CD14-positive monocyte (primary cell): ENCODE results near the gene LIAS. TPM values are rescaled to one million over a fixed set of nuclear protein-coding genes. Genes with fewer than 3 reads are reported as not detected.
A peak's percentile ranks its signal among the peaks of the same experiment; 100 is the strongest.

Source experiments
- DNase-seq, 3 donors: peaks; one replicate each; pipeline ENCODE4 v3.0.0-alpha.2; 2011 to 2022
- H2AFZ ChIP-seq: 2 replicates; pipeline ENCODE4 v1.6.0; 2012; ENCODE audit warnings: mild to moderate bottlenecking, low read depth, low read length, inconsistent platforms; ENCODE audit not compliant: insufficient read depth, poor library complexity, severe bottlenecking
- H3K27ac ChIP-seq, 2 donors: 1 replicate in 1 of 2; 2 replicates in 1 of 2; pipeline ENCODE4 v1.5.1; 2012 to 2013; ENCODE audit warnings: low read length in 2 of 2, control low read depth in 1 of 2, inconsistent platforms in 1 of 2, low read depth in 1 of 2, mild to moderate bottlenecking in 1 of 2
- H3K27me3 ChIP-seq, 2 donors: one replicate each; pipeline versions ENCODE4 v1.6.0 to v1.6.1; 2011 to 2013; ENCODE audit warnings: low read length in 2 of 2; ENCODE audit not compliant: control insufficient read depth in 2 of 2, insufficient read depth in 2 of 2
- H3K36me3 ChIP-seq, 2 donors: replicated peaks in 1 of 2; 1 replicate in 1 of 2; 2 replicates in 1 of 2; pipeline versions ENCODE4 v1.5.1 to v1.6.1; 2012 to 2013; ENCODE audit warnings: low read length in 2 of 2, control low read depth in 1 of 2, inconsistent platforms in 1 of 2, mild to moderate bottlenecking in 1 of 2; ENCODE audit not compliant: insufficient read depth in 2 of 2, control insufficient read depth in 1 of 2
- H3K4me1 ChIP-seq, 2 donors: 1 replicate in 1 of 2; 2 replicates in 1 of 2; pipeline versions ENCODE4 v1.5.1 to v1.6.1; 2012 to 2013; ENCODE audit warnings: low read length in 2 of 2, control low read depth in 1 of 2, inconsistent platforms in 1 of 2, mild to moderate bottlenecking in 1 of 2, moderate library complexity in 1 of 2; ENCODE audit not compliant: insufficient read depth in 2 of 2, control insufficient read depth in 1 of 2
- H3K4me2 ChIP-seq: replicated peaks from 2 replicates; pipeline ENCODE3; 2012; ENCODE audit warnings: low read length, moderate library complexity, mild to moderate bottlenecking; ENCODE audit not compliant: poor library complexity, severe bottlenecking; ENCODE audit errors: extremely low read depth
- H3K4me3 ChIP-seq, 3 experiments: fragments of 200-600 bp in 1 of 3; sonication (generic) in 1 of 3; replicated peaks in 1 of 3; 1 replicate in 2 of 3; 2 replicates in 1 of 3; pipeline ENCODE4 v1.5.1; 2011 to 2013; ENCODE audit warnings: low read length in 3 of 3, mild to moderate bottlenecking in 3 of 3, control low read depth in 2 of 3, low read depth in 2 of 3, inconsistent platforms in 1 of 3, moderate library complexity in 1 of 3
- H3K79me2 ChIP-seq: 2 replicates; pipeline ENCODE4 v1.6.0; 2012; ENCODE audit warnings: mild to moderate bottlenecking, control low read depth, inconsistent platforms, low read length, moderate library complexity; ENCODE audit not compliant: insufficient read depth
- H3K9ac ChIP-seq: 2 replicates; pipeline ENCODE4 v1.6.0; 2017; ENCODE audit warnings: low read length, mild to moderate bottlenecking; ENCODE audit not compliant: insufficient read depth, poor library complexity, severe bottlenecking
- H3K9me3 ChIP-seq, 2 donors: replicated peaks in 1 of 2; 1 replicate in 1 of 2; 2 replicates in 1 of 2; pipeline versions ENCODE4 v1.5.1 to v1.6.1; 2012 to 2013; ENCODE audit warnings: low read length in 2 of 2, control low read depth in 1 of 2; ENCODE audit not compliant: control insufficient read depth in 1 of 2, insufficient read depth in 1 of 2
- H4K20me1 ChIP-seq: 2 replicates; pipeline ENCODE4 v1.6.0; 2012; ENCODE audit warnings: mild to moderate bottlenecking, low read length, control low read depth, moderate library complexity; ENCODE audit not compliant: insufficient read depth
- H3K27ac Mint-ChIP-seq, 7 donors: one replicate each; pipeline ENCODE4 v1.8.0; 2020; ENCODE audit warnings: mild to moderate bottlenecking in 7 of 7, mixed read lengths in 7 of 7, moderate library complexity in 6 of 7, inconsistent platforms in 2 of 7
- H3K27me3 Mint-ChIP-seq, 3 donors: one replicate each; pipeline ENCODE4 v1.8.0; 2021 to 2022; ENCODE audit warnings: low read depth in 3 of 3, mild to moderate bottlenecking in 3 of 3, mixed read lengths in 3 of 3, moderate library complexity in 3 of 3, inconsistent platforms in 1 of 3
- H3K36me3 Mint-ChIP-seq, 2 donors: one replicate each; pipeline ENCODE4 v1.8.0; 2020; ENCODE audit warnings: mixed read lengths in 2 of 2, inconsistent platforms in 1 of 2, mild to moderate bottlenecking in 1 of 2
- H3K4me1 Mint-ChIP-seq: one replicate; pipeline ENCODE4 v1.8.0; 2020; ENCODE audit warnings: mild to moderate bottlenecking, mixed read lengths
- H3K4me3 Mint-ChIP-seq, 2 donors: one replicate each; pipeline ENCODE4 v1.8.0; 2020; ENCODE audit warnings: mild to moderate bottlenecking in 2 of 2, mixed read lengths in 2 of 2, moderate library complexity in 1 of 2
- H3K9me3 Mint-ChIP-seq, 7 donors: one replicate each; pipeline ENCODE4 v1.8.0; 2020 to 2022; ENCODE audit warnings: mixed read lengths in 7 of 7, mild to moderate bottlenecking in 6 of 7, moderate library complexity in 6 of 7, inconsistent platforms in 2 of 7
- WGBS: methylation state at CpG from one replicate; pipeline ENCODE4 v1.1.5; 2013; ENCODE audit warnings: missing lambda C conversion rate; ENCODE audit not compliant: insufficient coverage; 5-methylcytosine and 5-hydroxymethylcytosine counted together
- intact Hi-C, 2 donors: fragments of 100-400 bp; cut with micrococcal nuclease; formaldehyde crosslinking; loops; one replicate each; pipeline versions ENCODE4 v1.15.0 to v1.15.1; 2023
- polyA plus RNA-seq, 3 donors: library from polyadenylated mRNA; depleted of rRNA in 1 of 3; unstranded in 2 of 3; stranded (reverse) in 1 of 3; fragments of 300-500 nt in 2 of 3; fragments of >200 nt in 1 of 3; fragmentation: Illumina TruSeq in 2 of 3; gene quantifications; 1 replicate in 2 of 3; 2 replicates in 1 of 3; pipeline ENCODE4 v1.2.3, GENCODE V29; 2012 to 2021
- TF ChIP-seq, protein P1 (sequence below): fragments of 200-600 bp; IDR thresholded peaks from one replicate; pipeline ENCODE4 v1.8.0; 2022; ENCODE audit warnings: antibody characterized with exemption, mild to moderate bottlenecking

Gene LIAS
- polyA plus RNA-seq, 3 donors: 7.2 to 8.9 (median 7.8) TPM

DNA sequence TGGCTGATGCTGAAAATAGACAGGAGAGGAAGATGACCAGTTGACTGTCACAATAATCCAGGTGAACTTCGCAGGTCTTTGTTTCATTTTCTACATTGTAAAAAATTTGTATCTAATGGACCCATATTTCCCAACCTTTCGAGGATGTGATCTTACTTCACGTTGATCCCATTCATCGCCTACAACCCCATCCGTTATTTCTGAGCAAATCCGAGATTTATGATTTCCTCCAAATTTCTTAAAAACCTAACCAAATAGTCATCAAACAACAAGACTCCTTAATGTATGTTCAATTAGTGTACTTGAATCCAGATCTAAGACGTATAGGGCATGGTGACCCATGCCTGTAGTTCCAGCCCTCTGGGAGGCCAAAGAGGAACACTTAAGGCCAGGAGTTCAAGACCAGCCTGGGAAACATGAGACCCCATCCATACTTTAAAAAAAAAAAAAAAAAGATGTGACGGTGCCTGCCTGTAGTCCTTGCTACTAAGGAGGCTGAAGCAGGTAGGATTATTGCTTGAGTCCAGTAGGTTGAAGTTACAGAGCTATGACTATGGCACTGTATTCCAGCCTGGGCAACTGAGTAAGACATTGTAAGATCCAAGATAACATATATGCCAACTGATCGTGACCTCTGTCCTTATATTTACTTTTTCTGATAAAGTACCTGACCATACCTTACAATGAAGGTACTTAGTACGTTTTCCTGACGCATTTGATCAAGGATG, 5.8 kb upstream of the LIAS start:
- Histone ChIP-seq H4K20me1 (peaks cover 61% of the 10 kb centered on the region), H2AFZ (no peak overlapping the region), H3K27ac (no peak overlapping the region), H3K4me1 (peaks cover 10 to 14% of the 10 kb centered on the region in 2 donors), H3K4me3 (no peak overlapping the region), H3K27me3 (no peaks in the 10 kb centered on the region), H3K36me3 (peaks cover 69 to 88% of the 10 kb centered on the region in 2 donors), H3K4me2 (no peak overlapping the region), H3K9me3 (no peaks in the 10 kb centered on the region), H3K9ac (no peak overlapping the region), H3K79me2 (peaks cover 29% of the 10 kb centered on the region)
- Mint-ChIP-seq H3K36me3 (peaks cover 69 to 91% of the 10 kb centered on the region in 2 donors), H3K9me3 (peaks cover 0 to 1% (median 0%) of the 10 kb centered on the region in 7 donors), H3K27ac (peak overlapping the region in 2 of 7 donors; percentile 1 to 36), H3K4me1 (peaks cover 18% of the 10 kb centered on the region), H3K27me3 (peaks cover 0 to 3% (median 0%) of the 10 kb centered on the region in 3 donors), H3K4me3 (no peak overlapping the region)
- intact Hi-C loops: loop anchor here (10.0 kb wide), 2 partner anchors 242 to 268 kb away; partner anchors contain the start of genes UBE2K (in 1 of the 2) and WDR19 (in 1 of the 2)
- 94% methylated on average over 4 of the region's 11 CpGs for WGBS
- DNase-seq: no peak
- TF ChIP-seq, protein P1, sequence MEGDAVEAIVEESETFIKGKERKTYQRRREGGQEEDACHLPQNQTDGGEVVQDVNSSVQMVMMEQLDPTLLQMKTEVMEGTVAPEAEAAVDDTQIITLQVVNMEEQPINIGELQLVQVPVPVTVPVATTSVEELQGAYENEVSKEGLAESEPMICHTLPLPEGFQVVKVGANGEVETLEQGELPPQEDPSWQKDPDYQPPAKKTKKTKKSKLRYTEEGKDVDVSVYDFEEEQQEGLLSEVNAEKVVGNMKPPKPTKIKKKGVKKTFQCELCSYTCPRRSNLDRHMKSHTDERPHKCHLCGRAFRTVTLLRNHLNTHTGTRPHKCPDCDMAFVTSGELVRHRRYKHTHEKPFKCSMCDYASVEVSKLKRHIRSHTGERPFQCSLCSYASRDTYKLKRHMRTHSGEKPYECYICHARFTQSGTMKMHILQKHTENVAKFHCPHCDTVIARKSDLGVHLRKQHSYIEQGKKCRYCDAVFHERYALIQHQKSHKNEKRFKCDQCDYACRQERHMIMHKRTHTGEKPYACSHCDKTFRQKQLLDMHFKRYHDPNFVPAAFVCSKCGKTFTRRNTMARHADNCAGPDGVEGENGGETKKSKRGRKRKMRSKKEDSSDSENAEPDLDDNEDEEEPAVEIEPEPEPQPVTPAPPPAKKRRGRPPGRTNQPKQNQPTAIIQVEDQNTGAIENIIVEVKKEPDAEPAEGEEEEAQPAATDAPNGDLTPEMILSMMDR: no peak

DNA sequence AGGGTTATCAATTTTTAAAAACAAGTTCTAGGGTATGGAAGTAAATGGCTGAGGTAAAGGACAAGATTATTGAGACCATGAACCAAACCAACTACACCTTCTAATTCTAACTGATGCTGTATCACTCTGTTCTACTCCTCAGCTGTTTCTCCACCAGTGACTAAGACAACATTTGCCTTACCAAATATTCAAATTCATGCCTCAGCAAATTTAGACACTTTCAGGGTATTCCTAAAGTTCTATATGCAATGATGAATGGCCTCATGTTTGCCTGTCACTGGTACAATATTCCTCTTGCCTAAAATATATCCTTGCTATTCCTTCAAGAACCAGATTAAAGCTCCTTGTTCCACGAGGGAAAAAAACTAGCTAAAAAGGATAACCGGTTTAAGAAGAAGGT, 5.1 kb upstream of the LIAS start:
- TF ChIP-seq, protein P1: no peak
- no peak overlapping the region for H3K4me3 Mint-ChIP-seq
- H3K4me1 ChIP-seq: peaks cover 11 to 16% of the 10 kb centered on the region in 2 donors
- H3K27me3 ChIP-seq: no peaks in the 10 kb centered on the region
- no peak overlapping the region for H3K9ac ChIP-seq
- H3K36me3 ChIP-seq: peaks cover 69 to 88% of the 10 kb centered on the region in 2 donors
- peaks cover 0 to 3% (median 0%) of the 10 kb centered on the region in 3 donors for H3K27me3 Mint-ChIP-seq
- no peak overlapping the region for H3K4me3 ChIP-seq
- peaks cover 69 to 88% of the 10 kb centered on the region in 2 donors for H3K36me3 Mint-ChIP-seq
- DNase-seq: no peak
- H3K4me2 ChIP-seq: no peak overlapping the region
- H2AFZ ChIP-seq: no peak overlapping the region
- H3K9me3 ChIP-seq: no peaks in the 10 kb centered on the region
- H3K27ac ChIP-seq: no peak overlapping the region
- peak overlapping the region in 1 of 7 donors; percentile 14 for H3K27ac Mint-ChIP-seq
- peaks cover 61% of the 10 kb centered on the region for H4K20me1 ChIP-seq
- no CpG with 5 or more reads among the region's 2 CpGs for WGBS
- peaks cover 37% of the 10 kb centered on the region for H3K79me2 ChIP-seq
- peaks cover 20% of the 10 kb centered on the region for H3K4me1 Mint-ChIP-seq
- peaks cover 0 to 1% (median 0%) of the 10 kb centered on the region in 7 donors for H3K9me3 Mint-ChIP-seq
- intact Hi-C loops: loop anchor here (10.0 kb wide), 2 partner anchors 241 to 269 kb away; partner anchors contain the start of genes UBE2K (in 1 of the 2) and WDR19 (in 1 of the 2)
